ENCODE measurements around the gene AADAC. TPM values are rescaled to one million over a fixed set of nuclear protein-coding genes. Genes with fewer than 3 reads are reported as not detected.

AADAC gene
- total RNA-seq, 2 donors from 2014 or later: 0.14 to 0.42 TPM

Other genes starting within 250 kb of the AADAC start
- gene AADACL2, start 80.2 kb upstream of the AADAC start, total RNA-seq: 1 to 10 TPM in 1 of 2 donors, under 1 TPM in 1; 0.10 to 1.2 TPM
- 1 to 10 TPM; 1.3 to 1.9 TPM for gene SUCNR1, start 59.5 kb downstream of the AADAC start, total RNA-seq